Glomerular visceral epithelial cell (primary cell): Measurements from ENCODE around the gene URB2.

ENCODE experiments used
- DNase-seq: peaks from one replicate; pipeline ENCODE4 v3.0.0-alpha.2; 2016; ENCODE audit errors: extremely low spot score

Gene URB2

GRCh38 chr1:229645324-229645993 lies 19.4 kb downstream of the URB2 start:
- DNase-seq: no peak

- DNase-seq: no peak
These were observed 22.4 kb downstream of the URB2 start for GRCh38 chr1:229648406-229648805.

GRCh38 chr1:229650045-229650444 lies 24.0 kb downstream of the URB2 start:
- no peak for DNase-seq

GRCh38 chr1:229651546-229651945 lies 25.5 kb downstream of the URB2 start:
- no peak for DNase-seq

- DNase-seq: no peak
These were observed 27.4 kb downstream of the URB2 start for GRCh38 chr1:229653420-229653819.

GRCh38 chr1:229655781-229656180 lies 29.7 kb downstream of the URB2 start:
- DNase-seq: no peak

- DNase-seq: no peak
These were observed 32.1 kb downstream of the URB2 start for GRCh38 chr1:229657993-229658755.

- peak; percentile 72 for DNase-seq
These were observed 35.2 kb downstream of the URB2 start for GRCh38 chr1:229661022-229661877.

- DNase-seq: no peak
These were observed 35.9 kb downstream of the URB2 start for GRCh38 chr1:229661897-229662296.

- DNase-seq: peak; percentile 75
These were observed 38.2 kb downstream of the URB2 start for GRCh38 chr1:229664133-229664689.

- DNase-seq: no peak
These were observed 40.0 kb downstream of the URB2 start for GRCh38 chr1:229665912-229666558.

GRCh38 chr1:229666585-229666984 lies 40.5 kb downstream of the URB2 start:
- DNase-seq: peak; percentile 31

- DNase-seq: no peak
These were observed 43.3 kb downstream of the URB2 start for GRCh38 chr1:229669333-229669732.

- DNase-seq: no peak
These were observed 45.3 kb downstream of the URB2 start for GRCh38 chr1:229671310-229671709.

GRCh38 chr1:229672246-229672645 lies 46.2 kb downstream of the URB2 start:
- DNase-seq: no peak

GRCh38 chr1:229674042-229674441 lies 48.0 kb downstream of the URB2 start:
- DNase-seq: no peak

GRCh38 chr1:229675396-229675795 lies 49.3 kb downstream of the URB2 start:
- no peak for DNase-seq

GRCh38 chr1:229685149-229685548 lies 59.1 kb downstream of the URB2 start:
- no peak for DNase-seq

- no peak for DNase-seq
These were observed 63.2 kb downstream of the URB2 start for GRCh38 chr1:229689273-229689672.

- no peak for DNase-seq
These were observed 63.9 kb downstream of the URB2 start for GRCh38 chr1:229689904-229690303.

GRCh38 chr1:229690662-229691061 lies 64.6 kb downstream of the URB2 start:
- DNase-seq: no peak

GRCh38 chr1:229691362-229691761 lies 65.3 kb downstream of the URB2 start:
- DNase-seq: no peak
